Measurements from ENCODE around the gene GPX7.

Gene GPX7

GRCh38 chr1:52601519-52601918, 652 bp upstream of the GPX7 start:
- no peaks in the 10 kb centered on the region for H3K9me3 ChIP-seq
- peak overlapping the region; percentile 65 to 75 for H3K4me3 ChIP-seq
- H3K4me1 ChIP-seq = peaks cover 0 to 34% (median 14%) of the 10 kb centered on the region in 4 donors
- H3K27me3 ChIP-seq = peaks cover 0 to 3% of the 10 kb centered on the region in 2 donors
- intact Hi-C loops (cut with DNase I; ENCODE audit: low total_unique reads) = no loop called here
- H3K27ac ChIP-seq = peak overlapping the region in 1 of 2 donors; percentile 91
- no peak for TF ChIP-seq CTCF (IDR thresholded peaks at IDR 0.05)
- peaks cover under 1 to 9% (median 2%) of the 10 kb centered on the region in 3 donors for H3K36me3 ChIP-seq
- DNase-seq = no peak

- DNase-seq = no peak
- no peaks in the 10 kb centered on the region for H3K27me3 ChIP-seq
- H3K4me1 ChIP-seq = peaks cover 0 to 34% (median 14%) of the 10 kb centered on the region in 4 donors
- intact Hi-C loops (cut with DNase I; ENCODE audit: low total_unique reads) = no loop called here
- H3K9me3 ChIP-seq = no peaks in the 10 kb centered on the region
- TF ChIP-seq CTCF (IDR thresholded peaks at IDR 0.05) = no peak
- peak overlapping the region; percentile 84 to 91 for H3K27ac ChIP-seq
- peaks cover 14 to 24% (median 16%) of the 10 kb centered on the region in 3 donors for H3K36me3 ChIP-seq
- H3K4me3 ChIP-seq = peak overlapping the region; percentile 65 to 75
Observed at GRCh38 chr1:52602856-52603600, 857 bp downstream of the GPX7 start.

- no peak for DNase-seq
- intact Hi-C loops (cut with DNase I; ENCODE audit: low total_unique reads) = no loop called here
- Histone ChIP-seq H3K4me1 (peaks cover 0 to 34% (median 14%) of the 10 kb centered on the region in 4 donors), H3K4me3 (peak overlapping the region in 1 of 2 donors; percentile 75), H3K27me3 (no peaks in the 10 kb centered on the region), H3K9me3 (no peaks in the 10 kb centered on the region), H3K27ac (peak overlapping the region; percentile 25 to 91), H3K36me3 (peaks cover 17 to 30% (median 22%) of the 10 kb centered on the region in 3 donors)
- no peak for TF ChIP-seq CTCF (IDR thresholded peaks at IDR 0.05)
Observed at GRCh38 chr1:52603630-52604029, 1.5 kb downstream of the GPX7 start.

- no peak for TF ChIP-seq CTCF (IDR thresholded peaks at IDR 0.05)
- peak overlapping the region; percentile 25 to 91 for H3K27ac ChIP-seq
- H3K36me3 ChIP-seq = peaks cover 17 to 35% (median 25%) of the 10 kb centered on the region in 3 donors
- no peak overlapping the region for H3K4me3 ChIP-seq
- H3K27me3 ChIP-seq = no peaks in the 10 kb centered on the region
- H3K4me1 ChIP-seq = peaks cover 0 to 34% (median 14%) of the 10 kb centered on the region in 4 donors
- no peaks in the 10 kb centered on the region for H3K9me3 ChIP-seq
- intact Hi-C loops (cut with DNase I; ENCODE audit: low total_unique reads) = no loop called here
- no peak for DNase-seq
Observed at GRCh38 chr1:52604063-52604770, 2.0 kb downstream of the GPX7 start.

GRCh38 chr1:52613636-52614373, 11.6 kb downstream of the GPX7 start:
- intact Hi-C loops (cut with DNase I; ENCODE audit: low total_unique reads) = no loop called here
- TF ChIP-seq CTCF (IDR thresholded peaks at IDR 0.05) = no peak

More at GRCh38 chr1:52613636-52614373, 11.6 kb downstream of the GPX7 start:
- Histone ChIP-seq H3K27ac (no peak overlapping the region), H3K4me3 (no peak overlapping the region), H3K36me3 (peaks cover 0 to 16% (median 6%) of the 10 kb centered on the region in 3 donors), H3K4me1 (no peaks in the 10 kb centered on the region), H3K27me3 (no peaks in the 10 kb centered on the region), H3K9me3 (no peaks in the 10 kb centered on the region)
- no peak for DNase-seq
